Neuronal stem cell (in vitro differentiated cells): ENCODE measurements around the gene GRM1.

ENCODE experiments used
- DNase-seq: peaks from one replicate; pipeline ENCODE4 v3.0.0-alpha.2; 2013; ENCODE audit warnings: low spot score
- H2AFZ ChIP-seq: one replicate; pipeline ENCODE4 v1.6.1; 2013; ENCODE audit warnings: mild to moderate bottlenecking, low read length, inconsistent platforms
- H2AK5ac ChIP-seq: 2 replicates; pipeline ENCODE4 v1.6.1; 2013; ENCODE audit warnings: low read depth, mild to moderate bottlenecking, inconsistent platforms, low read length, moderate library complexity, mixed read lengths
- H2BK120ac ChIP-seq: 2 replicates; pipeline ENCODE4 v1.6.1; 2013; ENCODE audit warnings: low read depth, mild to moderate bottlenecking, inconsistent platforms, low read length, moderate library complexity, mixed read lengths
- H2BK12ac ChIP-seq: one replicate; pipeline ENCODE4 v1.6.1; 2013; ENCODE audit warnings: low read length, inconsistent platforms
- H2BK15ac ChIP-seq: 2 replicates; pipeline ENCODE4 v1.6.1; 2013; ENCODE audit warnings: mild to moderate bottlenecking, low read length, inconsistent platforms, mixed read lengths
- H2BK5ac ChIP-seq: one replicate; pipeline ENCODE4 v1.6.1; 2013; ENCODE audit warnings: inconsistent platforms, mild to moderate bottlenecking, low read length, moderate library complexity
- H3K14ac ChIP-seq: one replicate; pipeline ENCODE4 v1.6.1; 2013; ENCODE audit warnings: low read length, inconsistent platforms
- H3K18ac ChIP-seq: 2 replicates; pipeline ENCODE4 v1.6.1; 2013; ENCODE audit warnings: low read length, inconsistent platforms
- H3K23ac ChIP-seq: 2 replicates; pipeline ENCODE4 v1.6.1; 2013; ENCODE audit warnings: low read depth, mild to moderate bottlenecking, mixed read lengths, low read length, inconsistent platforms; ENCODE audit not compliant: poor library complexity
- H3K27ac ChIP-seq: replicated peaks from 3 replicates; pipeline ENCODE4 v1.5.1; 2013; ENCODE audit warnings: low read length, inconsistent platforms
- H3K27me3 ChIP-seq, 3 experiments: 2 replicates each; pipeline ENCODE4 v1.6.1; 2013; ENCODE audit warnings: low read length in 3 of 3, mild to moderate bottlenecking in 2 of 3, inconsistent platforms in 1 of 3, low read depth in 1 of 3, mixed read lengths in 1 of 3, moderate library complexity in 1 of 3; ENCODE audit not compliant: control insufficient read depth in 3 of 3, insufficient read depth in 3 of 3
- H3K36me3 ChIP-seq, 2 donors: replicated peaks in 1 of 2; 2 replicates each; pipeline ENCODE4 v1.6.1; 2013; ENCODE audit warnings: low read length in 2 of 2; ENCODE audit not compliant: control insufficient read depth in 2 of 2, insufficient read depth in 2 of 2
- H3K4ac ChIP-seq: 2 replicates; pipeline ENCODE4 v1.6.1; 2013; ENCODE audit warnings: inconsistent platforms, mild to moderate bottlenecking, low read length, moderate library complexity
- H3K4me1 ChIP-seq, 2 donors: 1 replicate in 1 of 2; 2 replicates in 1 of 2; pipeline ENCODE4 v1.6.1; 2013; ENCODE audit warnings: low read length in 2 of 2, low read depth in 1 of 2; ENCODE audit not compliant: control insufficient read depth in 2 of 2, insufficient read depth in 1 of 2
- H3K4me2 ChIP-seq: one replicate; pipeline ENCODE4 v1.6.1; 2013; ENCODE audit warnings: mild to moderate bottlenecking, low read length, inconsistent platforms; ENCODE audit not compliant: insufficient read depth, poor library complexity, severe bottlenecking
- H3K4me3 ChIP-seq, 2 donors: 2 replicates each; pipeline ENCODE4 v1.5.1; 2013; ENCODE audit warnings: low read length in 2 of 2, mild to moderate bottlenecking in 2 of 2, inconsistent platforms in 1 of 2, moderate library complexity in 1 of 2
- H3K79me1 ChIP-seq: one replicate; pipeline ENCODE4 v1.6.1; 2013; ENCODE audit warnings: low read depth, mild to moderate bottlenecking, inconsistent platforms, low read length, moderate library complexity
- H3K9ac ChIP-seq: one replicate; pipeline ENCODE4 v1.6.1; 2013; ENCODE audit warnings: mild to moderate bottlenecking, low read depth, low read length, inconsistent platforms; ENCODE audit not compliant: poor library complexity
- H3K9me3 ChIP-seq, 2 donors: replicated peaks in 1 of 2; 2 replicates each; pipeline versions ENCODE3 to v1.6.1; 2013; ENCODE audit warnings: low read length in 2 of 2, mild to moderate bottlenecking in 2 of 2, inconsistent platforms in 1 of 2, low read depth in 1 of 2, mixed read lengths in 1 of 2, moderate library complexity in 1 of 2; ENCODE audit not compliant: control insufficient read depth in 2 of 2, insufficient read depth in 1 of 2
- H4K8ac ChIP-seq: one replicate; pipeline ENCODE4 v1.6.1; 2013; ENCODE audit warnings: low read depth, mild to moderate bottlenecking, inconsistent platforms, low read length, moderate library complexity
- H4K91ac ChIP-seq: one replicate; pipeline ENCODE4 v1.6.1; 2013; ENCODE audit warnings: low read length, low read depth, mild to moderate bottlenecking, inconsistent platforms; ENCODE audit not compliant: poor library complexity
- WGBS, 2 donors: extraction: QIAGEN DNeasy Blood & Tissue Kit; methylation state at CpG; one replicate each; pipeline ENCODE4 v1.1.7; 2013; ENCODE audit warnings: missing lambda C conversion rate in 2 of 2, mixed read lengths in 1 of 2; ENCODE audit not compliant: insufficient read length in 2 of 2, insufficient replicate concordance in 1 of 2; ENCODE audit errors: extremely low coverage in 2 of 2; 5-methylcytosine and 5-hydroxymethylcytosine counted together

GRM1 gene

DNA sequence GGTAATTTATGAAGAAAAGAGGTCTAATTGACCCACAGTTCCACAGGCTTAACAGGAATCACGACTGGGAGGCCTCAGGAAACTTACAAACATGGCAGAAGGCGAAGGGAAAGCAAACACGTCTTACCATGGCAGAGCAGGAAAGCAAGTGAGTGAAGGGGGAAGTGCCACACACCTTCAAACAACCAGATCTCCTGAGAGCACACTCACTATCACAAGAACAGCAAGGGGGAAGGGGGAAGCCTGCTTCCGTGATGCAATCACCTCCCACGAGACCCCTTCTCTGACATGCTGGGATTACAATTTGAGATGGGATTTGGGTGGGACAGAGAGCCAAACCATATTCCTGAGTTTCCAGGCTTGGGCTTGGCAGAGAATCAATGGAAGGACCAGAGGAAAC lies 390.7 kb downstream of the GRM1 start:
- H2BK15ac ChIP-seq: no peak overlapping the region
- WGBS, 2 donors: no CpG with 5 or more reads among the region's 5 CpGs
- no peaks in the 10 kb centered on the region for H3K36me3 ChIP-seq
- H2BK12ac ChIP-seq: no peak overlapping the region
- no peak overlapping the region for H3K18ac ChIP-seq
- H2AK5ac ChIP-seq: no peak overlapping the region
- peaks cover 8 to 9% of the 10 kb centered on the region in 2 donors for H3K4me1 ChIP-seq
- H3K14ac ChIP-seq: no peak overlapping the region
- H2BK5ac ChIP-seq: no peak overlapping the region
- H3K9me3 ChIP-seq: no peaks in the 10 kb centered on the region
- no peak overlapping the region for H3K27ac ChIP-seq
- H3K23ac ChIP-seq: no peak overlapping the region
- no peak for DNase-seq
- H4K91ac ChIP-seq: no peak overlapping the region
- H2AFZ ChIP-seq: peak overlapping the region; percentile 17
- H3K9ac ChIP-seq: no peak overlapping the region
- H3K4me3 ChIP-seq: no peak overlapping the region
- H3K4ac ChIP-seq: no peak overlapping the region
- H3K79me1 ChIP-seq: no peaks in the 10 kb centered on the region
- no peak overlapping the region for H3K4me2 ChIP-seq
- no peaks in the 10 kb centered on the region for H3K27me3 ChIP-seq
- H4K8ac ChIP-seq: no peak overlapping the region
- H2BK120ac ChIP-seq: no peak overlapping the region

DNA sequence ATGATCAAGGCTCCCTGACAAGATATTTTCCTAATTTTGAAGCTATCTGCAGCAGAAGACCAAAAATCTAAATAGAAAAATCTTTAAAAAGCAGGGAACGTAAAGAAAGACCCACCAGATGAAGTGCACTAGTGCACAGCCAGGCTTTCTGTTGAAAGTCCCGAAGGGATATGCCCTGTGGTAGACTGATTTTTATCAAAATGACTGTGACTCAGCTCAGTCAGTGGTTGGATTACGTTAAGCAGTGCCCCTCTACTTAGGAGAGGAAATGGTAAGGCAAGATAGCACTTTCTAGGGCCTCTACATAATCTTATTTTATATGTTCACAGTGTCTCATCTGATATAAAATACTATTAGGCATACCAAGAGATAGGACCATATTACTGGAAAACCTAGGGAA lies 391.4 kb downstream of the GRM1 start:
- H2AFZ ChIP-seq: no peak overlapping the region
- no peak overlapping the region for H3K9ac ChIP-seq
- no peak overlapping the region for H3K14ac ChIP-seq
- no peaks in the 10 kb centered on the region for H3K79me1 ChIP-seq
- no peak overlapping the region for H4K91ac ChIP-seq
- no peak overlapping the region for H3K27ac ChIP-seq
- no peaks in the 10 kb centered on the region for H3K9me3 ChIP-seq
- H3K4me3 ChIP-seq: no peak overlapping the region
- no peak overlapping the region for H2AK5ac ChIP-seq
- H3K27me3 ChIP-seq: no peaks in the 10 kb centered on the region
- H3K4me1 ChIP-seq: peaks cover 8 to 9% of the 10 kb centered on the region in 2 donors
- no peak overlapping the region for H2BK15ac ChIP-seq
- H3K23ac ChIP-seq: no peak overlapping the region
- no CpG with 5 or more reads among the region's 3 CpGs for WGBS, 2 donors
- no peak overlapping the region for H2BK12ac ChIP-seq
- H2BK5ac ChIP-seq: no peak overlapping the region
- H2BK120ac ChIP-seq: no peak overlapping the region
- H3K18ac ChIP-seq: no peak overlapping the region
- DNase-seq: no peak
- no peak overlapping the region for H3K4ac ChIP-seq
- H3K4me2 ChIP-seq: no peak overlapping the region
- H3K36me3 ChIP-seq: no peaks in the 10 kb centered on the region
- no peak overlapping the region for H4K8ac ChIP-seq

DNA sequence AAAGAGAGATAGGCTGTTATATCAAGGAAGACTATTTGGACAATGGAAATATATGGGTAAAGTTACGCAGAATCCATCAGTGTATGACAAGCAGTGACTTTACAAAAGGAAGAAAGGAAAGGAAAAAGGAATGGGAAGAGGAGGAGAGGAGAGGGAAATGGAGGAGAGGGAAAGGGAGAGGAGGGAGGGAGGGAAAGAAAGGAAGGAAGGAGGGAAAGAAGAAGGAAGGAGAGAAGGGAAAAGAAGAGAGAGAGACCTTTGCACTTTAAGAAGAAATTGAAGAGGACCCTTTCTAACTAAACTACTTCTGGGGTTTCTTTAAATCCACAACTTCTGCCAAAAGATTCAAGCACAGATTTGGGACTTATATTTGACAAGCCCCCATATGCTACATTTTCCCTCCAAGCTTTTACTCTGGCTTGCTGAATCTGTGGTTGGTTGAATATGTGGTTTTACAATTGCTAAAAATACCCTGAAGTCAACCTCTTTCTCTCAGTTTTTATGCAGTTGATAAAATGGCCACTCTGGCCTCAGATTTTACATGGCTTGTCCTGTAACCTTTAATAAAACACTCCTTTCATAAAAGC lies 394.0 kb downstream of the GRM1 start:
- H4K8ac ChIP-seq: no peak overlapping the region
- H2AFZ ChIP-seq: peak overlapping the region; percentile 90
- no peaks in the 10 kb centered on the region for H3K36me3 ChIP-seq
- H2BK5ac ChIP-seq: no peak overlapping the region
- no peak overlapping the region for H2BK15ac ChIP-seq
- no peak overlapping the region for H3K4me2 ChIP-seq
- H3K4ac ChIP-seq: no peak overlapping the region
- H3K9ac ChIP-seq: no peak overlapping the region
- no peak overlapping the region for H2BK12ac ChIP-seq
- H3K18ac ChIP-seq: no peak overlapping the region
- no peak overlapping the region for H4K91ac ChIP-seq
- no peaks in the 10 kb centered on the region for H3K27me3 ChIP-seq
- H3K14ac ChIP-seq: no peak overlapping the region
- H3K23ac ChIP-seq: no peak overlapping the region
- no peaks in the 10 kb centered on the region for H3K79me1 ChIP-seq
- no peak for DNase-seq
- WGBS, 2 donors: no CpG with 5 or more reads among the region's 1 CpG
- peaks cover 10% of the 10 kb centered on the region in 2 donors for H3K4me1 ChIP-seq
- H2BK120ac ChIP-seq: no peak overlapping the region
- H2AK5ac ChIP-seq: no peak overlapping the region
- H3K4me3 ChIP-seq: no peak overlapping the region
- H3K9me3 ChIP-seq: no peaks in the 10 kb centered on the region
- H3K27ac ChIP-seq: no peak overlapping the region

DNA sequence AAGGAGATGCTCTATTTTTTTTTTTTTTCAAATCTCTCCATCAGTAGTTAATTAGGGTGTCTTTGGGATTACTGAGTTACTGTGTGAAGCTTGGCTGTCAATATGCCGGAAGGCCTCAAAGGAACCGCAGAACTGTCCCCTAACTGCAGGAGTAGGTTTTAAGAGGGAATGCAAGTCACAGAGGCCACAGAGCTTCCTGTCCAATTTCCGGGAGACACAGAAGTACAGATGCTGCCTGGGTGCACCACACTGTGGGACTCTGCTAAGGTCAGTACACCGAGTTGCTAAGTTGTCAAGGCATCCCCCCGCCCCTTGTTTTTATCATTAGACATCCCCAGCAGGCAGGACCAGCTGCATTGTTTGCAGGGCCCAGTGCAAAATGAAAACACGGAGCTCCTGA lies 394.6 kb downstream of the GRM1 start:
- WGBS, 2 donors: no CpG with 5 or more reads among the region's 6 CpGs
- H3K9me3 ChIP-seq: no peaks in the 10 kb centered on the region
- no peak overlapping the region for H3K4me3 ChIP-seq
- no peak overlapping the region for H3K23ac ChIP-seq
- no peak overlapping the region for H3K9ac ChIP-seq
- peaks cover 10% of the 10 kb centered on the region in 2 donors for H3K4me1 ChIP-seq
- H3K79me1 ChIP-seq: no peaks in the 10 kb centered on the region
- no peak overlapping the region for H2BK15ac ChIP-seq
- H3K4ac ChIP-seq: no peak overlapping the region
- no peak overlapping the region for H3K27ac ChIP-seq
- H3K4me2 ChIP-seq: no peak overlapping the region
- no peaks in the 10 kb centered on the region for H3K36me3 ChIP-seq
- H2BK120ac ChIP-seq: no peak overlapping the region
- DNase-seq: no peak
- H2BK12ac ChIP-seq: no peak overlapping the region
- H2BK5ac ChIP-seq: no peak overlapping the region
- H4K91ac ChIP-seq: no peak overlapping the region
- no peak overlapping the region for H2AK5ac ChIP-seq
- no peaks in the 10 kb centered on the region for H3K27me3 ChIP-seq
- no peak overlapping the region for H3K18ac ChIP-seq
- no peak overlapping the region for H3K14ac ChIP-seq
- no peak overlapping the region for H4K8ac ChIP-seq
- H2AFZ ChIP-seq: peak overlapping the region; percentile 90
